Keratinocyte (primary cell): ENCODE results near the gene HCN4.
"Not testable (repeated sequence)": the region's sequence is repeated elsewhere in the genome, so short reads cannot be mapped to it uniquely, and the experiment has no call there.

ENCODE experiments used
- EZH2 ChIP-seq: IDR thresholded peaks from one replicate; pipeline ENCODE4 v1.6.1; 2012; ENCODE audit warnings: inconsistent platforms, mild to moderate bottlenecking, low read length, moderate library complexity
- TF ChIP-seq, protein P1 (sequence below), 3 experiments: IDR thresholded peaks in 1 of 3; conservative IDR thresholded peaks in 1 of 3; optimal IDR thresholded peaks in 1 of 3; 2 replicates in 2 of 3; 3 replicates in 1 of 3; pipeline versions ENCODE3 to v1.5.1; 2011; ENCODE audit warnings: low read length in 3 of 3, mild to moderate bottlenecking in 3 of 3, moderate library complexity in 2 of 3, control low read depth in 1 of 3, inconsistent platforms in 1 of 3; ENCODE audit not compliant: insufficient read depth in 2 of 3; ENCODE audit errors: extremely low read depth in 1 of 3

DNA sequence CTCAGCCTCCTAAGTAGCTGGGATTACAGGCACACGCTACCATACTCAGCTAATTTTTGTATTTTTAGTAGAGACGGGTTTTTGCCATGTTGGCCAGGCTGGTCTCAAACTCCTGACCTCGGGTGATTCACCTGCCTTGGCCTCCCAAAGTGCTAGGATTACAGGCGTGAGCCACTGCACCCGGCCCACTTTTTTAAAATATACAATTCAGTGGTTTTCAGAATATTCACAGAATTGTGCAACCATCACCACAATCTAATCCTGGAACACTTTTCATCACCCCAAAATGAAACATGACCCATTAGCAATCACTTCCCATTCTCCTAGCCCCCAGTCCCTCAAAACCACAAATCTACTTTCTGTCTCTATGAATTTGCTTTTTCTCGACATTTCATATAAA is 31.5 kb upstream of the HCN4 start:
- TF ChIP-seq EZH2, result not testable (repeated sequence)
- TF ChIP-seq, protein P1, sequence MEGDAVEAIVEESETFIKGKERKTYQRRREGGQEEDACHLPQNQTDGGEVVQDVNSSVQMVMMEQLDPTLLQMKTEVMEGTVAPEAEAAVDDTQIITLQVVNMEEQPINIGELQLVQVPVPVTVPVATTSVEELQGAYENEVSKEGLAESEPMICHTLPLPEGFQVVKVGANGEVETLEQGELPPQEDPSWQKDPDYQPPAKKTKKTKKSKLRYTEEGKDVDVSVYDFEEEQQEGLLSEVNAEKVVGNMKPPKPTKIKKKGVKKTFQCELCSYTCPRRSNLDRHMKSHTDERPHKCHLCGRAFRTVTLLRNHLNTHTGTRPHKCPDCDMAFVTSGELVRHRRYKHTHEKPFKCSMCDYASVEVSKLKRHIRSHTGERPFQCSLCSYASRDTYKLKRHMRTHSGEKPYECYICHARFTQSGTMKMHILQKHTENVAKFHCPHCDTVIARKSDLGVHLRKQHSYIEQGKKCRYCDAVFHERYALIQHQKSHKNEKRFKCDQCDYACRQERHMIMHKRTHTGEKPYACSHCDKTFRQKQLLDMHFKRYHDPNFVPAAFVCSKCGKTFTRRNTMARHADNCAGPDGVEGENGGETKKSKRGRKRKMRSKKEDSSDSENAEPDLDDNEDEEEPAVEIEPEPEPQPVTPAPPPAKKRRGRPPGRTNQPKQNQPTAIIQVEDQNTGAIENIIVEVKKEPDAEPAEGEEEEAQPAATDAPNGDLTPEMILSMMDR (optimal IDR thresholded peaks at IDR 0.05 in 1 of 3, IDR thresholded peaks at IDR 0.05 in 1 of 3, conservative IDR thresholded peaks at IDR 0.05 in 1 of 3; ENCODE audit: extremely low read depth in 1 of 3, insufficient read depth in 2 of 3, low read length in 3 of 3), result not testable (repeated sequence)
